Pancreas (tissue), 10 donors: Measurements from ENCODE around the gene SLC39A11. TPM values are rescaled to one million over a fixed set of nuclear protein-coding genes. Genes with fewer than 3 reads are reported as not detected.

ENCODE experiments used
- ATAC-seq, 4 donors: fragments of 200-7000 bp; cut with Tn5 transposase; one replicate each; pipeline versions ENCODE4 v1.8.0 to v1.9.1; 2020; ENCODE audit warnings: mild to moderate bottlenecking in 4 of 4, moderate library complexity in 4 of 4
- DNase-seq, 6 donors: peaks; one replicate each; pipeline ENCODE4 v3.0.0-alpha.2; 2020
- FAIRE-seq: peaks from 2 replicates; lab custom pipeline; 2012; peaks lifted over from hg19 to GRCh38; lab: Jason Lieb, UNC
- H3K27ac ChIP-seq, 4 donors: fragments of 200-600 bp; sonication (generic); 1 replicate in 3 of 4; 2 replicates in 1 of 4; pipeline versions ENCODE4 v1.5.0 to v1.8.0; 2020
- H3K27me3 ChIP-seq, 4 donors: fragments of 200-600 bp; one replicate each; pipeline ENCODE4 v1.8.0; 2021
- H3K36me3 ChIP-seq, 3 donors: fragments of 200-600 bp; sonication (generic) in 1 of 3; one replicate each; pipeline versions ENCODE4 v1.5.0 to v1.8.0; 2020 to 2021
- H3K4me1 ChIP-seq, 3 donors: fragments of 200-600 bp; one replicate each; pipeline ENCODE4 v1.8.0; 2021
- H3K4me3 ChIP-seq, 4 donors: fragments of 200-600 bp; sonication (generic) in 2 of 4; one replicate each; pipeline versions ENCODE4 v1.5.0 to v1.8.0; 2020 to 2021
- H3K9me3 ChIP-seq, 4 donors: fragments of 200-600 bp; one replicate each; pipeline ENCODE4 v1.8.0; 2021
- WGBS, 2 donors: extraction: QIAGEN DNeasy Blood & Tissue Kit; methylation state at CpG; one replicate each; pipeline ENCODE4 v1.1.7; 2013; 5-methylcytosine and 5-hydroxymethylcytosine counted together
- intact Hi-C, 3 donors: fragments of 100-400 bp; cut with DNase I; formaldehyde crosslinking; loops; one replicate each; pipeline versions ENCODE4 v1.11.1 to v1.14.2; 2022
- polyA plus RNA-seq, 2 donors: library from polyadenylated mRNA; stranded (reverse); fragments of 200-250 nt; gene quantifications; one replicate each; pipeline ENCODE4 v1.2.3, GENCODE V29; 2013
- total RNA-seq, 6 donors: library from RNA; stranded (reverse); fragmentation: NEBNext Ultra II Directional in 4 of 6; extraction: Animal tissue kit (Norgen Biotek cat#: 25700) in 4 of 6; gene quantifications; one replicate each; pipeline versions ENCODE4 v1.2.1 to v1.2.4, GENCODE V29; 2021 to 2023
- TF ChIP-seq, protein P1 (sequence below), 4 donors: fragments of 200-600 bp; sonication (generic) in 3 of 4; IDR thresholded peaks; one replicate each; pipeline versions ENCODE4 v1.5.0 to v1.8.0; 2021; ENCODE audit warnings: antibody characterized with exemption in 4 of 4
- donor health status: healthy with polysubstance abuse.
- donor health status: DM: no; HTN: no; CAD: no; lungs with moderate emphysema.
- donor health status: DM: no; HTN: no; CAD: no.
- donor health status: control.
- donor health status: control.
- donor health status: Bipolar disorder and iron deficiency.
- donor health status: DM: yes; HTN: yes; CAD: no.
- donor health status: DM: no; HTN: no; CAD: no.
- donor health status: DM: no; HTN: no; CAD: no.
- donor health status: DM: yes; HTN: yes; CAD: no.

Gene SLC39A11
- total and polyA plus RNA-seq, 8 donors: 7.9 to 32.9 (median 19.9) TPM

DNA sequence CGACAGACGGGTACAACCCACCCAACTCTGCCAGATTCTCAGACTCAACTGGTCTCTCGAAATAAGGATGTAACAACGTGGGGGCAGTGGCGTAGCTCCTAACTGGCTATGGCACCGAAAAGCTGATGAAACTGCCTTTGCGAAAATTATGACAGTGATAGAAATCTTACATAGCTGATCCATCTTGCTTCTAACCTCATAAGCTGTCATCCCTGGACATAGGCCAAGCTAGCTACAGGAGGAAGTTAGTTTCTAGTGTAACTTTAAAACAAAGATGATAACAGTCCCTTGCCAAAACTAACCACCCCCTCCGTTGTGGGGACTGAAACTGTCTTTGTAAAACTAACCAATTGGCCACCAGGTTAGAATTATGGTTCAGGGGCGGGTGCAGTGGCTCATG, 220.1 kb downstream of the SLC39A11 start:
- Histone ChIP-seq H3K27ac (no peak overlapping the region), H3K4me3 (no peak overlapping the region), H3K36me3 (no peaks in the 10 kb centered on the region), H3K9me3 (no peaks in the 10 kb centered on the region), H3K27me3 (no peaks in the 10 kb centered on the region), H3K4me1 (no peaks in the 10 kb centered on the region)
- ATAC-seq (no peak), DNase-seq (no peak), FAIRE-seq (no peak)
- TF ChIP-seq, protein P1, sequence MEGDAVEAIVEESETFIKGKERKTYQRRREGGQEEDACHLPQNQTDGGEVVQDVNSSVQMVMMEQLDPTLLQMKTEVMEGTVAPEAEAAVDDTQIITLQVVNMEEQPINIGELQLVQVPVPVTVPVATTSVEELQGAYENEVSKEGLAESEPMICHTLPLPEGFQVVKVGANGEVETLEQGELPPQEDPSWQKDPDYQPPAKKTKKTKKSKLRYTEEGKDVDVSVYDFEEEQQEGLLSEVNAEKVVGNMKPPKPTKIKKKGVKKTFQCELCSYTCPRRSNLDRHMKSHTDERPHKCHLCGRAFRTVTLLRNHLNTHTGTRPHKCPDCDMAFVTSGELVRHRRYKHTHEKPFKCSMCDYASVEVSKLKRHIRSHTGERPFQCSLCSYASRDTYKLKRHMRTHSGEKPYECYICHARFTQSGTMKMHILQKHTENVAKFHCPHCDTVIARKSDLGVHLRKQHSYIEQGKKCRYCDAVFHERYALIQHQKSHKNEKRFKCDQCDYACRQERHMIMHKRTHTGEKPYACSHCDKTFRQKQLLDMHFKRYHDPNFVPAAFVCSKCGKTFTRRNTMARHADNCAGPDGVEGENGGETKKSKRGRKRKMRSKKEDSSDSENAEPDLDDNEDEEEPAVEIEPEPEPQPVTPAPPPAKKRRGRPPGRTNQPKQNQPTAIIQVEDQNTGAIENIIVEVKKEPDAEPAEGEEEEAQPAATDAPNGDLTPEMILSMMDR (IDR thresholded peaks at IDR 0.05): no peak
- 93 to 94% methylated on average over 9 of the region's 9 CpGs for WGBS, 2 donors
- intact Hi-C loops: no loop called here

DNA sequence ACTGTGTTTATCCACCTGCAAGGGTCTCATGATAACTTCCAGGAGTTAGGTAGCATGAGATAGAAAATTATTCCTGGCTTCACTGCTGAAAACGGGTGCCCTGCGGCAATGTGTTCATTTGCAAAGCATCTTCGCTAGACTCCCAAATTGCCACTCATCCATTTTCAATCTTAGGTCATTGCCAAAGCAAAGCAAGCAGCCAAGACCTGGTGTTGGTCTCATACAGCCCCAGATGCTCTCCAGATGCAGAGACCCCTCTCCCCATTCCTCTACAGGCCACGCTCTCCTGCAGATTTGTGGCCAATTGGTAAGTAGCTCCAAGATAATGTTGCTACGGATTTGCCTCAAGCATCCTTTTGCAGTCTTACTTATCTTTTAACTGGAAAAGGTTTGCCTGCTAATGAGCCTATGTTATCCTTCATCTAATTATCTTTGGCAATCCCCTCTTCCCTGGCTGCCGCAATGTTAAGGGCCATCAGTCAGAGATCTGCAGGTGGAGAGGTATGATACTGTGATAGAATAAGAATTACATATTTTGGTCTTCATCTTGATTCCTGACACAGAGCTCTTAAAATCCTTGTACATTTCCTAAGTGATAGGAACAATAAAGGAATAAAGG, 222.0 kb downstream of the SLC39A11 start:
- WGBS, 2 donors: 95 to 96% methylated on average over 6 of the region's 6 CpGs
- TF ChIP-seq, protein P1 (IDR thresholded peaks at IDR 0.05): no peak
- intact Hi-C loops: no loop called here
- Histone ChIP-seq H3K9me3 (no peaks in the 10 kb centered on the region), H3K4me1 (no peaks in the 10 kb centered on the region), H3K27ac (no peak overlapping the region), H3K27me3 (no peaks in the 10 kb centered on the region), H3K36me3 (no peaks in the 10 kb centered on the region), H3K4me3 (no peak overlapping the region)
- FAIRE-seq: no peak
- no peak for ATAC-seq
- DNase-seq: no peak

DNA sequence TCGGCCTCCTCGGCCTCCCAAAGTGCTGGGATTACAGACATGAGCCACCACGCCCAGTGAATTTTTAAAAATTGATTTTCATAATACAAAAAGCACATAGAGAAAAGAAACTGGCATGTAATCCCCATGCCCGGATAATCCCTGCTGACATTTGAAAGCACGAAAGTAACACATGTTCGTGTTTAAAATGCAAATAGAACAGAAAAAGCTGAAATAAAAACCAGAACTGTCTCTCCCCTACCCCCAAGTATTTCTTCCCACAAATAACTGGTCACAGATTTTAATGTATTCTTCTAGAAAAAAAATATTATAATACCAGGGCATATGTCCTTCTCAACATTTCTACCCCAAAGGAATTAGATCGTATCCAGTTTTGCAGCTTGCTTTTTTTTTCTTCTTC, 222.9 kb downstream of the SLC39A11 start:
- ATAC-seq (no peak), FAIRE-seq (no peak), DNase-seq (no peak)
- WGBS, 2 donors: 93 to 97% methylated on average over 7 of the region's 7 CpGs
- H3K4me1 ChIP-seq: no peaks in the 10 kb centered on the region
- intact Hi-C loops: no loop called here
- no peaks in the 10 kb centered on the region for H3K9me3 ChIP-seq
- H3K27me3 ChIP-seq: no peaks in the 10 kb centered on the region
- no peak overlapping the region for H3K27ac ChIP-seq
- TF ChIP-seq, protein P1 (IDR thresholded peaks at IDR 0.05): no peak
- no peaks in the 10 kb centered on the region for H3K36me3 ChIP-seq
- H3K4me3 ChIP-seq: no peak overlapping the region

DNA sequence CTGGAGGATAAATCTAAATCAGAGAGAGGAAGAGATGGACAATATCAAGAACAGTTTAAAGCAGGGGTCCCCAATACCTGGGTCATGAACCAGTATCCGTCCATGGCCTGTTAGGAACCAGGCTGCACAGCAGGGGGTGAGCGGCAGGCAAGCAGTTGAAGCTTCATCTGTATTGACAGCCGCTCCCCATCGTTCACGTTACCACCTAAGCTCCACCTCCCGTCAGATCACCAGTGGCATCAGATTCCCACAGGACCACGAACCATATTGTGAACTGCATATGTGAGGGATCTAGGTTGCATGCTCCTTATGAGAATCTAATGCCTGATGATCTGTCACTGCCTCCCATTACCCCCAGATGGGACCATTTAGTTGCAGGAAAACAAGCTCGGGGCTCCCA, 226.5 kb downstream of the SLC39A11 start:
- ATAC-seq (no peak), DNase-seq (no peak), FAIRE-seq (no peak)
- Histone ChIP-seq H3K9me3 (no peaks in the 10 kb centered on the region), H3K4me1 (no peaks in the 10 kb centered on the region), H3K27me3 (no peaks in the 10 kb centered on the region), H3K36me3 (no peaks in the 10 kb centered on the region), H3K27ac (no peak overlapping the region), H3K4me3 (no peak overlapping the region)
- WGBS, 2 donors: 95 to 97% methylated on average over 8 of the region's 8 CpGs
- intact Hi-C loops: no loop called here
- TF ChIP-seq, protein P1 (IDR thresholded peaks at IDR 0.05): no peak

DNA sequence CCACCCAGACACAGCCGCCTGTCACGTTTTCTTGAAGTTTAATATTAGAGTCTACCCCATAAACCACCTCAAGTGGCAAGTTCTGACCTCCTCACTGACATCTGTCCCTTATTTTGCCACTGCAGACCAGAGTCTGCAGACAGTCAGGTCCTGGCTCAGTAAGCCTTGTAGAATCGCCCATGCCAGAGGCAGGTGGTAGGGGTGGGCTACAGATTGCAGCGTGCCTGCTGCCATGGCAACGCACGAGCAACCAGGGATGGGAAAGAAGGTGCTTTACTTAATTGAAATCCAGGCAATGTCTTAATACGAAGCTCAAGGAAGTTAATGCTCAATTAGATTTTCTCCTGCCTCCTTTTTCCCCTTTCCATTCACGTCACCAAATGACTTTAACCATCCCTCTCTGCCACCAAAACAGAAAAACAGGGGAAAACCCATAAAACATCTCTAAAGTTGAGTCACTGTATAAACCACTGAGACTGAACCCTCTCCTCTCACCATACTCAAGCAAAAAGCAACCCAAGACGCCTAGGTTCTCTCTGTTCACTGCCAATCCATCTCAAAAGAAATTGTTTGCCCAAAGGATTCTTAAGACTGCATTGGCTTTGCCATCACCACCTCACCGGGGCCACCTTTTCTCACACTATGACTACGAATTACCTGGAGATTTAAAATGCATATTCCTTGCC, 228.8 kb downstream of the SLC39A11 start:
- Histone ChIP-seq H3K9me3 (no peaks in the 10 kb centered on the region), H3K27ac (no peak overlapping the region), H3K4me1 (no peaks in the 10 kb centered on the region), H3K27me3 (no peaks in the 10 kb centered on the region), H3K36me3 (no peaks in the 10 kb centered on the region), H3K4me3 (no peak overlapping the region)
- ATAC-seq (no peak), FAIRE-seq (no peak), DNase-seq (no peak)
- WGBS, 2 donors: 91 to 94% methylated on average over 11 of the region's 11 CpGs
- intact Hi-C loops: no loop called here
- TF ChIP-seq, protein P1 (IDR thresholded peaks at IDR 0.05): no peak
